NCI-H1436 treated with DMSO at 0.1 percent for 48 hours (cell line): ENCODE data around the gene PRKG2.

Experiments
- DNase-seq: peaks from one replicate; lab custom pipeline; 2025; lab: John Stamatoyannopoulos, UW

Gene PRKG2

GRCh38 chr4:81217779-81218178, 2.8 kb upstream of the PRKG2 start:
- no peak for DNase-seq

GRCh38 chr4:81215931-81216330, 909 bp upstream of the PRKG2 start:
- no peak for DNase-seq

GRCh38 chr4:81214144-81214880, 710 bp downstream of the PRKG2 start:
- DNase-seq, result no peak

GRCh38 chr4:81213671-81214070, 1.4 kb downstream of the PRKG2 start:
- DNase-seq, result no peak

GRCh38 chr4:81211956-81212355, 3.1 kb downstream of the PRKG2 start:
- DNase-seq, result no peak

- no peak for DNase-seq
Measured at GRCh38 chr4:81207828-81208227, 7.2 kb downstream of the PRKG2 start.

GRCh38 chr4:81205302-81205701, 9.7 kb downstream of the PRKG2 start:
- DNase-seq, result no peak

- DNase-seq, result no peak
Measured at GRCh38 chr4:81204571-81204970, 10.5 kb downstream of the PRKG2 start.

- no peak for DNase-seq
Measured at GRCh38 chr4:81199831-81200230, 15.2 kb downstream of the PRKG2 start.

- no peak for DNase-seq
Measured at GRCh38 chr4:81198609-81199008, 16.4 kb downstream of the PRKG2 start.

- no peak for DNase-seq
Measured at GRCh38 chr4:81197864-81198524, 17.0 kb downstream of the PRKG2 start.

GRCh38 chr4:81196126-81196650, 18.8 kb downstream of the PRKG2 start:
- DNase-seq, result no peak

- DNase-seq, result no peak
Measured at GRCh38 chr4:81195475-81195874, 19.5 kb downstream of the PRKG2 start.

- no peak for DNase-seq
Measured at GRCh38 chr4:81194286-81194685, 20.7 kb downstream of the PRKG2 start.

GRCh38 chr4:81180916-81181315, 34.1 kb downstream of the PRKG2 start:
- DNase-seq, result no peak

- no peak for DNase-seq
Measured at GRCh38 chr4:81179326-81179725, 35.7 kb downstream of the PRKG2 start.

- DNase-seq, result no peak
Measured at GRCh38 chr4:81173213-81173612, 41.8 kb downstream of the PRKG2 start.

- DNase-seq, result no peak
Measured at GRCh38 chr4:81166458-81167160, 48.4 kb downstream of the PRKG2 start.

GRCh38 chr4:81165861-81166430, 49.1 kb downstream of the PRKG2 start:
- DNase-seq, result no peak

- DNase-seq, result no peak
Measured at GRCh38 chr4:81164623-81165416, 50.2 kb downstream of the PRKG2 start.

- DNase-seq, result no peak
Measured at GRCh38 chr4:81164126-81164525, 50.9 kb downstream of the PRKG2 start.
